Activated CD8-positive, alpha-beta T cell treated with anti-CD3 and anti-CD28 coated beads for 36 hours (primary cell): ENCODE measurements around the gene P2RX3. TPM values are rescaled to one million over a fixed set of nuclear protein-coding genes. Genes with fewer than 3 reads are reported as not detected.

ENCODE experiments used
- ATAC-seq: fragments of 200-7000 bp; cut with Tn5 transposase; one replicate; pipeline ENCODE4 v1.10.0; 2021; ENCODE audit warnings: mild to moderate bottlenecking, moderate library complexity
- CTCF ChIA-PET: fragments of 350-600 bp; sonication (Branson Sonifier 250); formaldehyde crosslinking; loops from one replicate; lab custom pipeline; 2021; ENCODE audit warnings: antibody characterized with exemption; lab: Charles Lee
- POLR2A ChIA-PET: fragments of 350-600 bp; sonication (Branson Sonifier 250); formaldehyde crosslinking; loops from one replicate; lab custom pipeline; 2021; ENCODE audit warnings: antibody characterized with exemption; lab: Charles Lee
- DNase-seq: peaks from one replicate; pipeline ENCODE4 v3.0.0-alpha.2; 2020
- H3K27ac Mint-ChIP-seq: one replicate; pipeline ENCODE4 v1.8.0; 2021; ENCODE audit warnings: mild to moderate bottlenecking, mixed read lengths
- H3K27me3 Mint-ChIP-seq: one replicate; pipeline ENCODE4 v1.8.0; 2021; ENCODE audit warnings: mixed read lengths
- H3K36me3 Mint-ChIP-seq: one replicate; pipeline ENCODE4 v1.8.0; 2021; ENCODE audit warnings: low read depth, mixed read lengths
- H3K4me1 Mint-ChIP-seq: one replicate; pipeline ENCODE4 v1.8.0; 2021; ENCODE audit warnings: low read depth, mixed read lengths
- H3K4me3 Mint-ChIP-seq: one replicate; pipeline ENCODE4 v1.8.0; 2021; ENCODE audit warnings: mild to moderate bottlenecking, moderate library complexity, mixed read lengths
- H3K9me3 Mint-ChIP-seq: one replicate; pipeline ENCODE4 v1.8.0; 2021; ENCODE audit warnings: mixed read lengths
- intact Hi-C: fragments of 100-400 bp; cut with micrococcal nuclease; formaldehyde crosslinking; loops from one replicate; pipeline ENCODE4 v1.10.0; 2022
- total RNA-seq, 2 experiments: library from RNA; stranded (reverse); gene quantifications; one replicate each; pipeline ENCODE4 v1.2.3, GENCODE V29; 2021
- TF ChIP-seq, protein P1 (sequence below): fragments of 200-600 bp; IDR thresholded peaks from one replicate; pipeline ENCODE4 v1.8.0; 2022; ENCODE audit warnings: antibody characterized with exemption, mild to moderate bottlenecking

The P2RX3 gene
- total RNA-seq, 2 experiments from 2014 or later, result not detected

- no peak overlapping the region for H3K27ac Mint-ChIP-seq
- ATAC-seq, result no peak
- H3K9me3 Mint-ChIP-seq, result peaks cover 7% of the 10 kb centered on the region
- H3K4me1 Mint-ChIP-seq, result no peaks in the 10 kb centered on the region
- intact Hi-C loops, result no loop called here
- no peaks in the 10 kb centered on the region for H3K27me3 Mint-ChIP-seq
- H3K36me3 Mint-ChIP-seq, result peaks cover 44% of the 10 kb centered on the region
- H3K4me3 Mint-ChIP-seq, result no peak overlapping the region
- TF ChIP-seq, protein P1, sequence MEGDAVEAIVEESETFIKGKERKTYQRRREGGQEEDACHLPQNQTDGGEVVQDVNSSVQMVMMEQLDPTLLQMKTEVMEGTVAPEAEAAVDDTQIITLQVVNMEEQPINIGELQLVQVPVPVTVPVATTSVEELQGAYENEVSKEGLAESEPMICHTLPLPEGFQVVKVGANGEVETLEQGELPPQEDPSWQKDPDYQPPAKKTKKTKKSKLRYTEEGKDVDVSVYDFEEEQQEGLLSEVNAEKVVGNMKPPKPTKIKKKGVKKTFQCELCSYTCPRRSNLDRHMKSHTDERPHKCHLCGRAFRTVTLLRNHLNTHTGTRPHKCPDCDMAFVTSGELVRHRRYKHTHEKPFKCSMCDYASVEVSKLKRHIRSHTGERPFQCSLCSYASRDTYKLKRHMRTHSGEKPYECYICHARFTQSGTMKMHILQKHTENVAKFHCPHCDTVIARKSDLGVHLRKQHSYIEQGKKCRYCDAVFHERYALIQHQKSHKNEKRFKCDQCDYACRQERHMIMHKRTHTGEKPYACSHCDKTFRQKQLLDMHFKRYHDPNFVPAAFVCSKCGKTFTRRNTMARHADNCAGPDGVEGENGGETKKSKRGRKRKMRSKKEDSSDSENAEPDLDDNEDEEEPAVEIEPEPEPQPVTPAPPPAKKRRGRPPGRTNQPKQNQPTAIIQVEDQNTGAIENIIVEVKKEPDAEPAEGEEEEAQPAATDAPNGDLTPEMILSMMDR, result no peak
- DNase-seq, result no peak
- CTCF ChIA-PET, result no interaction called here
- POLR2A ChIA-PET, result interaction anchor here (0.6 kb wide), 1 partner anchor 442 kb away, joined by 4 read pairs; no protein-coding TSS in a partner anchor
Measured at GRCh38 chr11:57302489-57302888, 35.7 kb upstream of the P2RX3 start.

DNA sequence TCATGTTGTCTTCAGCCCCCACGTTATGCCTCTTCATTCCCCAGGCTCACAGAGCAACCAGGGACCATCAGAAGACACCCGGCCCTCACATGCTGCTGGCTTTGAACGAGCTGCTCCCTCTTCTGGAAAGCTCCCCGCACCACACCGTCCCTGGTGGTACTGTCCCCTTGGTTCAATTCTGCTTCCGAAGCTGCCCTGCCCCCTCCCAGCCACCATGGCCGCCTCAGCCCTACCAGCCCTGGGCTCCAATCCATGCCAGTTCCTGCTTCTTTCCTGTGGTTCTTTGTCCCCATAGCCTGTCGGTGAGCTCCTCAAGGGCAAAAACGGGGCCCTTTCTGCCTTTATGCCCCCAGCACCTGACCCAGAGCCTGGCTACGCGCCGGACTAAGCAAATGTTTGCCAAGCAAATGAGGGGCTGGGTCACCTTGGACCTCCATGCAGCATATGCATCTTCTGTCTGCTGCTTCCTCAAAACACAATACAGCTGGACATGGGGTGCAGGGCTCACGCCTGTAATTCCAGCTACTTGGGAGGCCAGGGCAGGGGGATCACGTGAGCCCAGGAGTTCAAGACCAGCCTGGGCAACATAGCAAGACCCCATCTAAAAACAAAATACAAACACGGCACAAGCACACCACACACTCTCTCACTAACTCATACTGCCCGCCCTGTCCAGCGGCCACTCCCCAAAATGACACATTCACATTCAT is 34.7 kb upstream of the P2RX3 start:
- ChIA-PET CTCF (interaction anchor here (1.0 kb wide), 1 partner anchor 54 kb away, joined by 3 read pairs; no protein-coding TSS in a partner anchor), POLR2A (interaction anchor here (0.8 kb wide), 1 partner anchor 10 kb away, joined by 3 read pairs; no protein-coding TSS in a partner anchor)
- intact Hi-C loops, result no loop called here
- TF ChIP-seq, protein P1, result no peak
- H3K4me3 Mint-ChIP-seq, result no peak overlapping the region
- no peaks in the 10 kb centered on the region for H3K4me1 Mint-ChIP-seq
- H3K27me3 Mint-ChIP-seq, result no peaks in the 10 kb centered on the region
- H3K36me3 Mint-ChIP-seq, result peaks cover 39% of the 10 kb centered on the region
- ATAC-seq, result no peak
- H3K9me3 Mint-ChIP-seq, result peaks cover 7% of the 10 kb centered on the region
- no peak overlapping the region for H3K27ac Mint-ChIP-seq
- DNase-seq, result no peak

GRCh38 chr11:57303990-57304579 is 34.1 kb upstream of the P2RX3 start:
- Mint-ChIP-seq H3K4me3 (no peak overlapping the region), H3K36me3 (peaks cover 34% of the 10 kb centered on the region), H3K9me3 (peaks cover 6% of the 10 kb centered on the region), H3K27me3 (no peaks in the 10 kb centered on the region), H3K4me1 (no peaks in the 10 kb centered on the region), H3K27ac (no peak overlapping the region)
- POLR2A ChIA-PET, result interaction anchor here (0.8 kb wide), 1 partner anchor 9 kb away, joined by 3 read pairs; no protein-coding TSS in a partner anchor
- no peak for DNase-seq
- TF ChIP-seq, protein P1, result no peak
- ATAC-seq, result no peak
- intact Hi-C loops, result no loop called here
- CTCF ChIA-PET, result interaction anchor here (1.0 kb wide), 1 partner anchor 55 kb away, joined by 3 read pairs; no protein-coding TSS in a partner anchor

GRCh38 chr11:57305523-57305922 is 32.6 kb upstream of the P2RX3 start:
- H3K27ac Mint-ChIP-seq, result no peak overlapping the region
- DNase-seq (no peak), ATAC-seq (no peak)
- H3K9me3 Mint-ChIP-seq, result no peaks in the 10 kb centered on the region
- no peaks in the 10 kb centered on the region for H3K4me1 Mint-ChIP-seq
- H3K27me3 Mint-ChIP-seq, result no peaks in the 10 kb centered on the region
- TF ChIP-seq, protein P1, result no peak
- intact Hi-C loops, result no loop called here
- ChIA-PET POLR2A (interaction anchor here (0.7 kb wide), 1 partner anchor 8 kb away, joined by 3 read pairs; no protein-coding TSS in a partner anchor), CTCF (interaction anchor here (1.4 to 1.5 kb wide), 2 partner anchors 28 to 56 kb away, joined by 3 read pairs; no protein-coding TSS in a partner anchor)
- H3K36me3 Mint-ChIP-seq, result peaks cover 26% of the 10 kb centered on the region
- H3K4me3 Mint-ChIP-seq, result no peak overlapping the region
